Central memory CD4-positive, alpha-beta T cell (primary cell): Measurements from ENCODE around the gene TMEM98.
A peak's percentile ranks its signal among the peaks of the same experiment; 100 is the strongest.
"Not testable (repeated sequence)": the region's sequence is repeated elsewhere in the genome, so short reads cannot be mapped to it uniquely, and the experiment has no call there.

Experiments
- DNase-seq: peaks from one replicate; pipeline ENCODE4 v3.0.0; 2022
- total RNA-seq, 3 experiments: gene quantifications; one replicate each; lab custom pipeline; 2026; lab: John Stamatoyannopoulos, UW

TMEM98 gene
- 0 to 0.07 (median 0.05) reads per million in 3 experiments for total RNA-seq

GRCh38 chr17:32927724-32928585, at the start of gene TMEM98:
TMEM98 (plus strand) TSS chr17:32928153; CDS start chr17:32931529, 3,376 bp downstream.
- no peak for DNase-seq

DNA sequence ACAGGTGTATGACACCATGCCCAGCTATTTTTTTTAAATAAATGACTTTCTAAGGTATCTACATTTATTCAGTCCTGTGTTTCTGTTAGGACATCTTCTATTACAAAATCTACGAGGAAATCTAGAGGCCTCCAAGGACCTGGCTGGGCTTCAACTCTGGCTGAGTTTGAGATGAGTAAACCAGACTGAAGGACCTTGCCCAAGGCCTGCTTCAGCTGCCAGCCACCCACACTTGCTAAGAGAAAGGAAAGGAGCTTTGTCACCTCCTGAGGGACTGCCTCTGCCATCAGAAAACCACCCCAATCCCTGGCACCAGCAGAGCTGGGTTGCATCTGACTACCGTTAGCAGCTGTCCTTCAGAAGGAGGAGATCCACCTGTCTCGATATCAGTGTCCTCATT, 49.7 kb upstream of the TMEM98 start:
- no peak for DNase-seq

DNA sequence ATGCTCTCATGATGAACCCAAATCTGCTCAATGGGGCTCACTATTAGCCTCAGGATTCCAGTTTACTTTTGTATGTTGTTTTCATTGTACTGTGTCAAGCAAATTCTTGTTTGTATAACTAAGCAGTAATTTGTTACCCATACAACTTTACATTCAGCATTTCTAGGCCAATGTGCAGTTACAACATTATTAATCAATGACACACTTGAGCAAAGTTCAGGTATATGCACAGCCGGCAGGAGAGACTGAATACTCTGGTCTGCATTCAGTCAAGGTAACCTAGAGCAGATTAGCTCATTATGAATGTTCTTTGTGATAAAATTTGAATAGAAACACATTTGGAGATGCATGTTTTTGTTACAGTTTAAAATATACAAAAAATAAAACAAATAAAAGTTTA, 48.8 kb upstream of the TMEM98 start:
- no peak for DNase-seq

DNA sequence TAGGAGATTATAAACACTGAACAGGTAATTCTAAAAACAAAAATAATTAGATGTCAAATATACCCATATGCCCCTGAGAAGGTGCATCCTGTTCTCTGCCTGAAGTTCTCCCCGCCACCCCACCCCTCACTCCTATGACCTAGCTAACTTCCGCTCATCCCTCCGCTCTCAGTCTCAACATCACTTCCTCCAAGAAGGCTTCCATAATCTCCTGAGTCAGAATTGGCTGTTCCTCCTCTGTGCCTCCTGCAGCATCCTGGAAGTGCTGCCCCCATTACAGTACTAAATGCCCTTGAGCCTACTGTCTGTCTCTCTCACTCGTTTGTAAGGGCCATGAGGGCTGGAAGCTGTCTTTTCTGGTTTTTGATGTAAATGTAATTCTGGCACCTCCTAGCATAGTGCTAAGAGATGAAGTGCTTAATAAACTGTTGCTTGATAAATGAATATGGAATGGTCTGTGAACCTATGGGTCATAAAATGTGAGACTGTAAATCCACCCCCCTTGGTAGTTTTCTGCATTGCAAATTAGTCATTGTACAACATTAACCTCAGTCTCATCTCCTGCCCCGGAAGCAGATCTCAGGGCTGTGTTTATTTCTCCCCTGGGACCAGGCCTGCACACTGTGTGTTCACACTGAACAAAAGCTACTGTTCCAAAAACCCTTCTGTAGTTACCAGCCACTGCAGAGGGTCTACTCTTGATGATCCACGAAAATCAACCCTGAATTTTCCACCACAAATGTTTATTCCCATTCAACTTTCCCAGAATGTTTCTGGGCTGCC, 47.1 kb upstream of the TMEM98 start:
- no peak for DNase-seq

- no peak for DNase-seq
Observed at GRCh38 chr17:32882029-32882428, 45.9 kb upstream of the TMEM98 start.

DNA sequence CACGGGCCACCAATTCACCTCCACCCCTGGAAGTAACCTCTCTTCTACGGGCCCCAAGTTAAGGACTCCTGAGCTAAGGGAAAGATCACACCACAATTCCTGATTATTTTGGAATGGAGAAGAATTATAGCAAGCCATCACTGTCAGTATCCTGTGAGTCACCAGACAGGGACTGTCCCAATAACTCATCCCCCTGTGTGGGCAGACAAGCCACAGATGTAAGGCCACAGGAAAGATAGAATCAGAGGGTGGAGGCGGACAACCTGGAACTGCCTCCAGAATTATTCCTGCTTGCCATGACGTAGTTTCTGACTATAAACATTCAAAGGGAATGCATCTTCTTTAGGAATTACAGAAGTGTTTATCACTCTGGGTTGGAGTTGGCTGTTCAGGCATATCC, 45.2 kb upstream of the TMEM98 start:
- DNase-seq = no peak

- DNase-seq = not testable (repeated sequence)
Observed at GRCh38 chr17:32886951-32887350, 41.0 kb upstream of the TMEM98 start.

GRCh38 chr17:32887410-32887809, 40.5 kb upstream of the TMEM98 start:
- not testable (repeated sequence) for DNase-seq

DNA sequence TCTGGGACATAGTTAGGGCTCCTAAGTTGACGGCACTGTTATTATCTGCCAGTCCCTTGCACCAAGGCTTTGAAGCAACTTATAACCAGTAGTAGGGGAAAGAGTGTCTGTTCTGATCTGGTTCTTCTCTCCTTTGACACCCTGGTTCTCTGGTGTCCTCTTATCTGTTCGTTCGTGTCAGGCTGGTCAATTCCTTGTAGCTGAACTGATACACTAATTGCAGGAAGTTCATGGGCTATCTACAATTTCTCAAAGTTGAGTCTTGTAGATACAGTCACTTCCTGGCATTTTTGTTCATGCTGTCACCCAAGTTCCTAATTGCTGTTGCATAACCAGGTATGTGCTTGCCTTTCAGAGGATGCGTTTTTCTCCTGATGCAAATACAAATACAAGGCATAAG, 33.7 kb upstream of the TMEM98 start:
- no peak for DNase-seq

DNA sequence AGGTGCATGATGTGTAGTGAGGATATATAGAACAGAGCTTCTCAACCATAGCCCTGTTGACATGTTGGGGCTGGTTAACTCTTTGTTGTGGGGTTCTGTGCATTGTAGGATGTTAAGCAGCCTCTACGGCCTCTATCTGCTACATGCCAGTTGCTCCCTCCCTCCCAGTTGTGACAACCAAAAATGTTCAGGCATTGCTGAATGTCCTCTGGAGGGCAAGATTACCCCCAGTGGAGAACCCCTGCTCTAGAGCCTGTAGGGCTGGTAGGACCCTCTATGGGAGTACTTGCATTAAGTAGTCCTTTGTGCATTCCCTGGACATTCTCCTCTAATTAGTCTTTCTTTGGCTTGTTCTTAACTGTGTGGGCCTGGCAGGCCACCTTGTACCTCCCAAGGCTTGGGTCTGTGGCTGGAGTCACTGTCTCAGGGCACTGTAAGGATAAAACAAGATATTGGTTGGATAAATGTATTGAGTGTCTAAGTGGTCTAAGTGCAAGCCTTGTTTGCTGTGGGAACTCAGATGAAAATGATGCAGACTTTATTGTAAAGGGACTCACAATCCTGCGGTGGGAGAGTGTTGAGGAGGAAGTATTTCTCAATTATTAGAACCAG, 31.2 kb upstream of the TMEM98 start:
- DNase-seq = no peak

DNA sequence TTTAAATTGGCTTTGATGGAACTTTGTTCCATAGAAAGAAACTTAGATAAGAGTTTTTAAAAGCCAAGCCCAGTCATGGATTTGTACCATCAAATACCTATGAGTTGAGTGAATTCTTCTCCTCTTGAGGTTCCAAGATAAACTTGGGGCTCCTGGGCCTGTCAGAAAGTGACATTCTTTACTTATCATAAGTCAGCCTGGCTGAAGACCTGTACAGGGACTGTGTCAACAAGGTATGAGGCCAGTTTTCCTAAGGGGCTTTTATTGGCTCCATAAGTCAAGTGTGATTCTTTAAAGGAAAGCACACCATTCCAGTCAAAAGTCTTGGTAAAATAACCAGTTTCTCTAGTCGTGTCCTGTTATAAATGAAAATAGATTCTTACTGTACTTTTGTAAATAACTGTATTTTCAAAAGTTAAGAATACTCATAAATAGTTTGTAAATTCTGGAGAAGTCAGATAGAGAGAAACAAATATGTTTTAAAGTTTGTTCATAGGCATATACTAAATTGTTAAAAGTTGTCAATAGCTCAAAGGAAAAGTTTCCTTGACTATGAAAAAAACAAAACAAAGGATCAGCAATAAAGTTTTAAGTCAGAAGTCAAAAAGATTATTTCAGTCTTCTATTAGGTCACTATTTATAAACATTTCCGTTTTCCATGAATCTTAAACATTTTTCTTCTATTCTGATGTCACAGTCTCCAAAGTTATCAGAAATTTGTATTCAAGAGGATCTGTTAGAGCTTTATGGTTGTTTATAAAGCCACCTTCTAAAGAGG, 28.5 kb upstream of the TMEM98 start:
- DNase-seq = no peak

GRCh38 chr17:32901743-32902142, 26.2 kb upstream of the TMEM98 start:
- DNase-seq = no peak

DNA sequence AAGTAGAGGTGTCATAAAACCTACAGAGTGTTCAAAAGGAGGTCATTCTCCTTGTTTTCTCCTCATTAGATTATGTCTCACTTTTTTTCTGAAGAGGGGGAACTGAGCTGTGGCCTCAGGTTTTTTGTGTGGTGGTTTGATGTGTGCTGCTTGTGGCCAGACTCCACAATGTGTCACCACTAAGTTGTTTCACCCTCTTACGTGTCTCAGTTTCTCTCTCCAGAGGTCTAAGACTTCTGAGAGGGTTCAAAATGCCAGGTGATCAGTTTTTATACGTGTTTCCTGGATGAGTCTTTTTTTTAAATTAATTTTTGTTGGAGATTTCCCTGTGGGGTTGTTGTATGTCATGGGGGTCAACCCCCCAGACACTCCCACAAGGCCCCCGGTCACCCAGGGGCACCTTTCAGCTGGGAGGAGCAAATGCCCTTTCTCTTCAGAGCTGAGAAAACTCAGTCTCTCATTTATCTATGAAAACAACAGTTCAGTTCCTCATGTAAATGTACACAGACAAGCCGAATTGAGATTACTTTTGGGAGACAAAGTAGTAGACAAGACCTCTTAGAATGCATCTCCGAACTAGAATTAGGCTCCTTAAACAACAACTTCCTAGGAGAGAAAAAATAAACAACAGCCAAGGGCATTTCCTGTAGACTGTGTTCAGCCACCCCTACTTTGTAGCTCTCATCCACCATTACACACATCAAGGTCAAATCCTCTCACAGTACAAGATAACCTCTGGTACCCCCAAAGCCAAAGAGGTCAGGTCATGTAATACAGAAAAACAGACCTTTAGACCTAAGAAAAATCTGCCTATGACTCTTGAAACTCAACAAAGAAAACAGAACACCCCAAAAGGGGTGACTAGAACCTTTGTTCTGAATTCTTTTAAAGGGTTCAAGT, 23.9 kb upstream of the TMEM98 start:
- no peak for DNase-seq

- DNase-seq = no peak
Observed at GRCh38 chr17:32904891-32905290, 23.1 kb upstream of the TMEM98 start.

- no peak for DNase-seq
Observed at GRCh38 chr17:32907583-32907982, 20.4 kb upstream of the TMEM98 start.

- DNase-seq = peak; percentile 4
Observed at GRCh38 chr17:32909787-32910369, 18.1 kb upstream of the TMEM98 start.

DNA sequence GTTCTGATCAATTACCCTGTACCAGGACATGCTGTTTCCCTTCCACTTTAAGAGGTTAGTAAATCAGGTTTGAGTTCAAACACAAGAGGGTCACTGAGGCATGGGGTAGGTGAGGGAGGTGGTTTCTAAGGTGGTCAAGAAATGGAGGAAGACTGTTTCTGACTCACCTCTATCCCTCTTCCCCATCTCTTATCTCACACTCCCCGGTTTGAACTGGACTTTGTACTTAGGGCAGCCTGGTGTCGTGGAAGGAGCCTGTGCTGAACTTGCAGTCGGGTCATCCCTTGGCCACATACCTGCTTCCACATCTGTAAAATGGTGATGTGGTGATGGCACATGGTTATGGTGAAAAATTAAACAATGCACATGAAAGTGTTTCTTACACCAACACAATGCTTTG, 17.2 kb upstream of the TMEM98 start:
- DNase-seq = no peak

GRCh38 chr17:32912218-32912897, 15.6 kb upstream of the TMEM98 start:
- no peak for DNase-seq

GRCh38 chr17:32913593-32913992, 14.4 kb upstream of the TMEM98 start:
- no peak for DNase-seq

DNA sequence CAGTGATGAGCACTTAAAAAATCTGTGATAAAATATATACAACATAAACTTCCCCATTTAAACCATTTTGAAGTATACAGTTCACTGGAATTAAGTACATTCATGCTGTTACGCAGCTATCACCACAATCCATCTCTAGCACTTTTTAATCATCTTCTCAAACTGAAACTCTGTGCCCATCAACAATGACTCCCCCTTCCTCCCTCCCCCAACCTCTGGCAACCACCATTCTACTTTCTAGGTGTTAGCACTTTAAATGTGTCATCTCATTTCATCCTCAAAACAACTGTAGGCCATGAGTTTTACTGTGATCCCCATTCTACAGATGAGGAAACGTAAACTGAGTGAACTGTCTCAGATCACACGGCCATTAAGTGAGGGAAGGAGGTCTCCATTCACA, 13.8 kb upstream of the TMEM98 start:
- no peak for DNase-seq

GRCh38 chr17:32915245-32915644, 12.7 kb upstream of the TMEM98 start:
- DNase-seq = no peak
